ENCODE results near the gene OR8B2.

DNA sequence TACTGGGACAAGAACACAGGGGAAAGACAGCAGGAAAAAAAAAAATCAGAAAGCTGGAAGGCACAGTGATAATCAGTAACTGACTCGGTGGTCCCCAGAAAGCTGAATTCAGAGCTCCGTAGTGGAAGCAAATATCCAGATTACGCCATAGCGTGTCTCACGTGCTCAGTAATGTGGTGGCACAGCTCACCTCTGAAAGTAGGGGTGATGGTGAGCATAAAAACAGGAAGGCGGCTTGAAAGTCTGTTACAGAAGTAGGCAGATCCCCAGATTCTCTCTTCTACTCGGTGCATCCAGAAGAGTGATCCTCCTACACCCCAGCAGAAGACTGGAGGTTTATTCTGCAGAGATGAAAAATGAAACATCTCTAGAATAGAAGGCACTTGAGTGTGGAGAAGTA lies 25.6 kb upstream of the OR8B2 start:
- TF ChIP-seq, protein P1, sequence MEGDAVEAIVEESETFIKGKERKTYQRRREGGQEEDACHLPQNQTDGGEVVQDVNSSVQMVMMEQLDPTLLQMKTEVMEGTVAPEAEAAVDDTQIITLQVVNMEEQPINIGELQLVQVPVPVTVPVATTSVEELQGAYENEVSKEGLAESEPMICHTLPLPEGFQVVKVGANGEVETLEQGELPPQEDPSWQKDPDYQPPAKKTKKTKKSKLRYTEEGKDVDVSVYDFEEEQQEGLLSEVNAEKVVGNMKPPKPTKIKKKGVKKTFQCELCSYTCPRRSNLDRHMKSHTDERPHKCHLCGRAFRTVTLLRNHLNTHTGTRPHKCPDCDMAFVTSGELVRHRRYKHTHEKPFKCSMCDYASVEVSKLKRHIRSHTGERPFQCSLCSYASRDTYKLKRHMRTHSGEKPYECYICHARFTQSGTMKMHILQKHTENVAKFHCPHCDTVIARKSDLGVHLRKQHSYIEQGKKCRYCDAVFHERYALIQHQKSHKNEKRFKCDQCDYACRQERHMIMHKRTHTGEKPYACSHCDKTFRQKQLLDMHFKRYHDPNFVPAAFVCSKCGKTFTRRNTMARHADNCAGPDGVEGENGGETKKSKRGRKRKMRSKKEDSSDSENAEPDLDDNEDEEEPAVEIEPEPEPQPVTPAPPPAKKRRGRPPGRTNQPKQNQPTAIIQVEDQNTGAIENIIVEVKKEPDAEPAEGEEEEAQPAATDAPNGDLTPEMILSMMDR (IDR thresholded peaks at IDR 0.05), result no peak
- TF ChIP-seq POLR2A (IDR thresholded peaks at IDR 0.05), result no peak

Data from testis (tissue), 2 donors.